Body of pancreas (tissue), 4 donors: ENCODE data around the gene IMMP1L.

Experiments used
- CTCF ChIP-seq, 7 experiments: fragments of 450-650 bp in 4 of 7; fragments of 200-600 bp in 3 of 7; sonication (generic) in 3 of 7; IDR thresholded peaks; one replicate each; pipeline ENCODE4 v1.5.1; 2016 to 2019; ENCODE audit warnings: antibody characterized with exemption in 7 of 7
- POLR2A ChIP-seq, 3 donors: fragments of 450-650 bp; IDR thresholded peaks; one replicate each; pipeline ENCODE4 v1.6.1; 2016; ENCODE audit warnings: antibody characterized with exemption in 3 of 3, mild to moderate bottlenecking in 2 of 3

DNA sequence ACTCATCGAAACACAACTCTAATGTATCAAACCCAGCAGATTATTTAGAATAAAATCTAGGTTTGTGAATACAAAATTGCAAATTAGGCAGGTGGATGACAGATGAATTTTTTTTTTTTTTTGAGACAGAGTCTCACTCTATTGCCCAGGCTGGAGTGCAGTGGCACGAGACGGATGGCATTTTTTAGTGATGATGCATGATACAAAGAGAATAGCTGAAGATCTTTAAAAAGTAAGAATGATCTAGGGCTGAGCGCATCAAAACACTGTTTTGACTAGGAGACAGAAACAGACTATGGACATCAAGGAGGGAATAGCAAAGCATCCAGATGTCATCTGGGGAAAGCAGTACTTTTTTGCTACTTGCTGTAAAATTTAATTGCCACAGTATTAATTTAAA, 63.8 kb downstream of the IMMP1L start:
- no peak for TF ChIP-seq CTCF (IDR thresholded peaks at IDR 0.05)
- no peak for TF ChIP-seq POLR2A (IDR thresholded peaks at IDR 0.05)
